Left ventricle myocardium inferior (tissue), 1 donor: ENCODE data around the gene SLC44A3. TPM values are rescaled to one million over a fixed set of nuclear protein-coding genes. Genes with fewer than 3 reads are reported as not detected.
"Not testable (repeated sequence)": the region's sequence is repeated elsewhere in the genome, so short reads cannot be mapped to it uniquely, and the experiment has no call there.

ENCODE experiments used
- DNase-seq: peaks from one replicate; pipeline ENCODE4 v3.0.0-alpha.2; 2020
- H3K27ac ChIP-seq: fragments of 200-600 bp; replicated peaks from 2 replicates; pipeline ENCODE4 v1.8.0; 2021
- H3K27me3 ChIP-seq: fragments of 200-600 bp; 2 replicates; pipeline ENCODE4 v1.8.0; 2021; ENCODE audit warnings: low read depth
- H3K36me3 ChIP-seq: fragments of 200-600 bp; 2 replicates; pipeline ENCODE4 v1.8.0; 2021
- H3K4me1 ChIP-seq: fragments of 200-600 bp; 2 replicates; pipeline ENCODE4 v1.8.0; 2021
- H3K4me3 ChIP-seq: fragments of 200-600 bp; 2 replicates; pipeline ENCODE4 v1.8.0; 2021; ENCODE audit warnings: mild to moderate bottlenecking, moderate library complexity
- H3K9me3 ChIP-seq: fragments of 200-600 bp; replicated peaks from 2 replicates; pipeline ENCODE4 v1.8.0; 2021
- CTCF ChIP-seq: fragments of 200-600 bp; IDR thresholded peaks from 2 replicates; pipeline ENCODE4 v1.8.0; 2021; ENCODE audit warnings: antibody characterized with exemption, mild to moderate bottlenecking, borderline replicate concordance
- intact Hi-C: fragments of 100-400 bp; cut with micrococcal nuclease; formaldehyde crosslinking; loops from one replicate; pipeline ENCODE4 v1.11.0; 2022
- total RNA-seq: library from RNA; stranded (reverse); fragmentation: NEBNext Ultra II Directional; extraction: Animal tissue kit (Norgen Biotek cat#: 25700); gene quantifications from one replicate; pipeline ENCODE4 v1.2.1, GENCODE V29; 2021
- donor health status: DM: no; HTN: yes; CAD: no; lungs with severe emphysema.

Gene SLC44A3
- total RNA-seq, 1 donor from 2014 or later: 5.9 TPM

GRCh38 chr1:94935034-94935433 is 114.9 kb downstream of the SLC44A3 start:
- Histone ChIP-seq H3K4me3 (no peak overlapping the region), H3K27me3 (no peaks in the 10 kb centered on the region), H3K9me3 (no peaks in the 10 kb centered on the region), H3K36me3 (peaks cover 4% of the 10 kb centered on the region), H3K4me1 (peaks cover 17% of the 10 kb centered on the region), H3K27ac (no peak overlapping the region)
- intact Hi-C loops: no loop called here
- DNase-seq: no peak
- TF ChIP-seq CTCF: no peak

- no peak overlapping the region for H3K4me3 ChIP-seq
- TF ChIP-seq CTCF: no peak
- no peak for DNase-seq
- intact Hi-C loops: no loop called here
- peaks cover 16% of the 10 kb centered on the region for H3K4me1 ChIP-seq
- H3K27me3 ChIP-seq: no peaks in the 10 kb centered on the region
- no peak overlapping the region for H3K27ac ChIP-seq
- no peaks in the 10 kb centered on the region for H3K9me3 ChIP-seq
- H3K36me3 ChIP-seq: peaks cover 4% of the 10 kb centered on the region
Observed at GRCh38 chr1:94935476-94935875, 115.3 kb downstream of the SLC44A3 start.

GRCh38 chr1:94936861-94937620 is 116.9 kb downstream of the SLC44A3 start:
- Histone ChIP-seq H3K4me3 (no peak overlapping the region), H3K36me3 (peaks cover 4% of the 10 kb centered on the region), H3K27ac (peak overlapping the region; percentile 33), H3K4me1 (peaks cover 16% of the 10 kb centered on the region), H3K27me3 (no peaks in the 10 kb centered on the region), H3K9me3 (no peaks in the 10 kb centered on the region)
- TF ChIP-seq CTCF: no peak
- intact Hi-C loops: no loop called here
- no peak for DNase-seq

- intact Hi-C loops: no loop called here
- H3K9me3 ChIP-seq: no peaks in the 10 kb centered on the region
- H3K27ac ChIP-seq: no peak overlapping the region
- DNase-seq: no peak
- H3K4me3 ChIP-seq: no peak overlapping the region
- peaks cover 16% of the 10 kb centered on the region for H3K4me1 ChIP-seq
- peaks cover under 1% of the 10 kb centered on the region for H3K36me3 ChIP-seq
- TF ChIP-seq CTCF: no peak
- no peaks in the 10 kb centered on the region for H3K27me3 ChIP-seq
Observed at GRCh38 chr1:94937820-94938219, 117.7 kb downstream of the SLC44A3 start.

- peaks cover 16% of the 10 kb centered on the region for H3K4me1 ChIP-seq
- no peak overlapping the region for H3K4me3 ChIP-seq
- no peak overlapping the region for H3K27ac ChIP-seq
- no peak for TF ChIP-seq CTCF
- no peak for DNase-seq
- H3K27me3 ChIP-seq: no peaks in the 10 kb centered on the region
- H3K36me3 ChIP-seq: no peaks in the 10 kb centered on the region
- no peaks in the 10 kb centered on the region for H3K9me3 ChIP-seq
- intact Hi-C loops: no loop called here
Observed at GRCh38 chr1:94940738-94941137, 120.6 kb downstream of the SLC44A3 start.

- H3K9me3 ChIP-seq, H3K27me3 ChIP-seq, H3K36me3 ChIP-seq, H3K4me3 ChIP-seq, DNase-seq, intact Hi-C loops, H3K27ac ChIP-seq: not testable (repeated sequence)
- peaks cover 10% of the 10 kb centered on the region for H3K4me1 ChIP-seq
Observed at GRCh38 chr1:94941480-94941879, 121.3 kb downstream of the SLC44A3 start.
